ENCODE results near the gene PDE4B.
"Not testable (repeated sequence)": the region's sequence is repeated elsewhere in the genome, so short reads cannot be mapped to it uniquely, and the experiment has no call there.

Gene PDE4B

GRCh38 chr1:66294707-66295370 is 502.1 kb downstream of the PDE4B start:
- peak; percentile 45 for DNase-seq

GRCh38 chr1:66295803-66296202 is 503.1 kb downstream of the PDE4B start:
- no peak for DNase-seq

GRCh38 chr1:66296370-66296769 is 503.7 kb downstream of the PDE4B start:
- no peak for DNase-seq

- DNase-seq: no peak
Measured at GRCh38 chr1:66296951-66297350, 504.3 kb downstream of the PDE4B start.

- peak; percentile 48 for DNase-seq
Measured at GRCh38 chr1:66298464-66298863, 505.8 kb downstream of the PDE4B start.

- no peak for DNase-seq
Measured at GRCh38 chr1:66300280-66300971, 507.7 kb downstream of the PDE4B start.

- DNase-seq: no peak
Measured at GRCh38 chr1:66300972-66301451, 508.3 kb downstream of the PDE4B start.

- no peak for DNase-seq
Measured at GRCh38 chr1:66302184-66302742, 509.6 kb downstream of the PDE4B start.

GRCh38 chr1:66302815-66303214 is 510.1 kb downstream of the PDE4B start:
- no peak for DNase-seq

- DNase-seq: no peak
Measured at GRCh38 chr1:66303646-66304045, 511.0 kb downstream of the PDE4B start.

- DNase-seq: no peak
Measured at GRCh38 chr1:66304128-66304527, 511.4 kb downstream of the PDE4B start.

GRCh38 chr1:66305927-66306326 is 513.2 kb downstream of the PDE4B start:
- no peak for DNase-seq

- no peak for DNase-seq
Measured at GRCh38 chr1:66309006-66309741, 516.5 kb downstream of the PDE4B start.

- DNase-seq: no peak
Measured at GRCh38 chr1:66311092-66311491, 518.4 kb downstream of the PDE4B start.

- no peak for DNase-seq
Measured at GRCh38 chr1:66311628-66312027, 518.9 kb downstream of the PDE4B start.

GRCh38 chr1:66312271-66312990 is 519.7 kb downstream of the PDE4B start:
- no peak for DNase-seq

- no peak for DNase-seq
Measured at GRCh38 chr1:66313429-66313828, 520.7 kb downstream of the PDE4B start.

GRCh38 chr1:66315671-66316070 is 523.0 kb downstream of the PDE4B start:
- no peak for DNase-seq

- peak; percentile 57 for DNase-seq
Measured at GRCh38 chr1:66316464-66317247, 524.0 kb downstream of the PDE4B start.

GRCh38 chr1:66317248-66317515 is 524.5 kb downstream of the PDE4B start:
- no peak for DNase-seq

- no peak for DNase-seq
Measured at GRCh38 chr1:66320231-66320630, 527.5 kb downstream of the PDE4B start.

GRCh38 chr1:66322462-66322861 is 529.8 kb downstream of the PDE4B start:
- not testable (repeated sequence) for DNase-seq
